ENCODE data around the gene ANAPC15.

ANAPC15 gene

GRCh38 chr11:72066855-72067254, 45.6 kb downstream of the ANAPC15 start:
- in situ Hi-C loops (cut with MboI; ENCODE audit: low sequenced_read_pairs, unreplicated experiment): no loop called here
- TF ChIP-seq CTCF (IDR thresholded peaks at IDR 0.05; ENCODE audit: borderline replicate concordance, control extremely low read depth, extremely low read depth, insufficient read depth, missing control alignments): no peak
- DNase-seq (ENCODE audit: low spot score): no peak

GRCh38 chr11:72061739-72062396, 50.6 kb downstream of the ANAPC15 start:
- DNase-seq (ENCODE audit: low spot score): no peak
- TF ChIP-seq CTCF (IDR thresholded peaks at IDR 0.05; ENCODE audit: borderline replicate concordance, control extremely low read depth, extremely low read depth, insufficient read depth, missing control alignments): no peak
- in situ Hi-C loops (cut with MboI; ENCODE audit: low sequenced_read_pairs, unreplicated experiment): no loop called here
